OCI-M1 (cell line): ENCODE results near the gene ZAR1.
"Not testable (repeated sequence)": the region's sequence is repeated elsewhere in the genome, so short reads cannot be mapped to it uniquely, and the experiment has no call there.

Source experiments
- DNase-seq: peaks from one replicate; lab custom pipeline; 2025; lab: John Stamatoyannopoulos, UW

The ZAR1 gene, protein sequence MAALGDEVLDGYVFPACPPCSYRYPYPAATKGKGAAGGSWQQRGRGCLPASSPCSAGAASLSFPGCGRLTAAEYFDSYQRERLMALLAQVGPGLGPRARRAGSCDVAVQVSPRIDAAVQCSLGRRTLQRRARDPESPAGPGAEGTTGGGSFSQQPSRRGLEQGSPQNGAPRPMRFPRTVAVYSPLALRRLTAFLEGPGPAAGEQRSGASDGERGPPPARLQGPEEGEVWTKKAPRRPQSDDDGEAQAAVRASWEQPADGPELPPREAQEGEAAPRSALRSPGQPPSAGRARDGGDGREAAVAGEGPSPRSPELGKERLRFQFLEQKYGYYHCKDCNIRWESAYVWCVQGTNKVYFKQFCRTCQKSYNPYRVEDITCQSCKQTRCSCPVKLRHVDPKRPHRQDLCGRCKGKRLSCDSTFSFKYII

GRCh38 chr4:48490012-48490679 is at the start of gene ZAR1:
TSS of gene ZAR1 (plus strand) at chr4:48490252. CDS start at chr4:48490292, 40 bp downstream.
- DNase-seq: no peak

- DNase-seq: peak; percentile 83
Measured at GRCh38 chr4:48440914-48441313, 49.1 kb upstream of the ZAR1 start.

DNA sequence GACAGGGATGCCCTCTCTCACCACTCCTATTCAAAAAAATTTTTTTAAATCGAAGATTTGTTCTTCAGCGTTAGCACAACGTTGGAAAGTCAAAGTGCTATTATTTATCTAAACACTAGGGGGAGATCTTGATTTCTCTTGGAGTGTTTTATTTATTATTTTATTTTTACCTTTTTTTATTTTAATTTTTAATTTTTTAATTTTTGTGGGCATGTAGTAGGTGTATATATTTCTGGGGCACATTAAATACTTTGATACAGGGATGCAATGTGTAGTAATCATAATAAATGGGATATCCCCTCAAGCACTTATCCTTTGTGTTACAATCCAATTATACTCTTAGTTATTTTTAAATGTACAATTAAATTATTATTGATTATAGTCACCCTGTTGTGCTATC is 44.3 kb upstream of the ZAR1 start:
- peak; percentile 60 for DNase-seq

GRCh38 chr4:48446642-48447041 is 43.4 kb upstream of the ZAR1 start:
- DNase-seq: no peak

DNA sequence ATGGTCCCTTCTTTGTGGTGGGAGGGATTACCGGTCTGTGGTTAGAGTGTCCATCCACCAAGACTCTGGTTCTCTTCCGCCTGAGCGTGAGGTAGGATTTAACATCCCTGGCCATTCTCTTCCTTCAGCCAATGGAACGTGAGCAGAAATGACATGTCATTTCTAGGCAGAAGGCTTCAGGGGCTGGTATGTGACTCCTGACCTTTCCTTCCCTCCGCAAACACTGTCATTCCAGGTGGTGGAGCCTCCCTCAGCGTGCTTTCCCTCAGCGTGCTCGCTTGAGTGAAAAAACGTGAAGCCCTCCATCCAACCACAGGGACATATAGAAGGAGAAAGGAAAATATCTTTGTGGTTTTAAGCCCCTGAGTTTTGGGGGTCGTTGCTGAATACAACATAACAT is 40.9 kb upstream of the ZAR1 start:
- no peak for DNase-seq

- no peak for DNase-seq
Measured at GRCh38 chr4:48450740-48451139, 39.3 kb upstream of the ZAR1 start.

GRCh38 chr4:48451656-48452055 is 38.4 kb upstream of the ZAR1 start:
- not testable (repeated sequence) for DNase-seq

DNA sequence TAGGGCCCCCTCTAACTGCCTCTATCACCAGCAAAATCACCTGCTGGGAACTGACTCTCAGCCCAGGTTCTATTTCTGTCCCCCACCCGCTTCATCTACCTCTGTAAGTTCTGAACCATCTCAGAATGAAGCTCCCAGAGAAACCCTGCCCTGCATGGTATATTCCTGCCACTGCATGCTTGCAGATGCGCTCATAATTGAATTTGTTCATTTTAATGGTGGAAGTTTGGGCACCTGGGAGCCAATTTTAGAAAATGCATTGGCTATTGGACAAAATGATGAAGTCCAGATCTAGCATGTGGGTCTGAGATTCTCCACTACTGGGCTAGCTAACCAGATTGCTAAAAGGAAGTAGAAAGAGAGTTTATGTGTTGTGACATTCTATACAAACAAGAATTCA is 35.5 kb upstream of the ZAR1 start:
- no peak for DNase-seq

- no peak for DNase-seq
Measured at GRCh38 chr4:48461000-48461399, 29.1 kb upstream of the ZAR1 start.

GRCh38 chr4:48462363-48462762 is 27.7 kb upstream of the ZAR1 start:
- no peak for DNase-seq

- no peak for DNase-seq
Measured at GRCh38 chr4:48467442-48467841, 22.6 kb upstream of the ZAR1 start.

DNA sequence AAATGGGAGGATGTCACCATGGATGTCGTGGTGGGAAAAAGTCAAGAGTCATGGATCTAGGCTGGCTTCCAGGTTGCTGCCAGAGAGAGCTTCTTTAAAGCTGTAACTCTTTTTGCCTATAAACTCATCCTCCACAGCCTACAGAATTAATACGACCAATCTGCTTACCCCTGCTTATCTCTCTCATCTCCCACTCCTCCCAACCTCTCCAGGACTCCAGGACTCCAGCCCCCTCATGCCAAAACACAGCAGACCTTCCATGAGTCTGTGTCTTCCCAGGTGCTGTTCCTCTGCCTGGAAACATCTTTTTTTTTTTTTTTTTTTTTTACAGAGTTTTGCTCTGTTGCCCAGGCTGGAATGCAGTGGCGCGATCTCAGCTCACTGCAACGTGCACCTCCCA is 22.2 kb upstream of the ZAR1 start:
- no peak for DNase-seq

DNA sequence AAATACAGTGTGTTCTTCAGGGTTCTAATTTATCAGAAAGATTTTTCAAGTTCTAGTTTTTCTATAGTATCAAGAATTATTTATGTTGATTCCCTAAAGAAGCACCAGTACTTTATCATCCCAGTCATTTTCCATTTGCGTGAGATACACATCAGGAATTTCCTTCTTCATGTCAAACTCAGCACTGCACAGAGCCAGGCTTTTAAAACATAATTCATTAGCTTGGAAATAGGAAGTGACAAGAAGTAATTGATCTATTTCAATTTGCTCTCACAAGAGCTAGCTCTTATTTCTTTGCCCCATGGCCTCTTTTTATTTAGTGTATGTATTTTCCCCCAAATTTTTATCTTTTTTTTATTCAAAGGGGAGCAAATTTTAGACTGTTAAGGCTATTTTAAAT is 19.9 kb upstream of the ZAR1 start:
- no peak for DNase-seq

DNA sequence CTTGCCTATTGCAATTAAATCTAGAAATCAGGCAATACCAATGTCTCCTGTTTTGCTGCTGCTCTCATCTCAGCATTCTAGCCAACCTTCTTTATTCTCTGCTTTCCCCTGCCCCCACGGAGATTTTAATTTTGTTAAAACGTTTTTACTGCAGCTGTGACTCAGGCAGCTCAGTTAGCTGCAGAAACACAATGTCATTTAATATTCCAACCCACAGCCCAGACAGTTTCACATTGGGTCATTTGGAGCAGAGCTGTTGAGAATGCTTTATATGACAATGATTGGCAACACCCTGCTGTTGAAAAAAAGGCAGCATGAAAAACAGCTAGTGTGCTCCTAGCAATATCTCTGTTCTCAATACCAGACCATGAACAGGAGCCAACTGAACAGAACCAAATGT is 19.5 kb upstream of the ZAR1 start:
- DNase-seq: peak; percentile 31

GRCh38 chr4:48472794-48473193 is 17.3 kb upstream of the ZAR1 start:
- DNase-seq: no peak

- DNase-seq: no peak
Measured at GRCh38 chr4:48475770-48476169, 14.3 kb upstream of the ZAR1 start.

GRCh38 chr4:48478273-48478672 is 11.8 kb upstream of the ZAR1 start:
- DNase-seq: no peak

GRCh38 chr4:48481581-48481980 is 8.5 kb upstream of the ZAR1 start:
- peak; percentile 84 for DNase-seq

DNA sequence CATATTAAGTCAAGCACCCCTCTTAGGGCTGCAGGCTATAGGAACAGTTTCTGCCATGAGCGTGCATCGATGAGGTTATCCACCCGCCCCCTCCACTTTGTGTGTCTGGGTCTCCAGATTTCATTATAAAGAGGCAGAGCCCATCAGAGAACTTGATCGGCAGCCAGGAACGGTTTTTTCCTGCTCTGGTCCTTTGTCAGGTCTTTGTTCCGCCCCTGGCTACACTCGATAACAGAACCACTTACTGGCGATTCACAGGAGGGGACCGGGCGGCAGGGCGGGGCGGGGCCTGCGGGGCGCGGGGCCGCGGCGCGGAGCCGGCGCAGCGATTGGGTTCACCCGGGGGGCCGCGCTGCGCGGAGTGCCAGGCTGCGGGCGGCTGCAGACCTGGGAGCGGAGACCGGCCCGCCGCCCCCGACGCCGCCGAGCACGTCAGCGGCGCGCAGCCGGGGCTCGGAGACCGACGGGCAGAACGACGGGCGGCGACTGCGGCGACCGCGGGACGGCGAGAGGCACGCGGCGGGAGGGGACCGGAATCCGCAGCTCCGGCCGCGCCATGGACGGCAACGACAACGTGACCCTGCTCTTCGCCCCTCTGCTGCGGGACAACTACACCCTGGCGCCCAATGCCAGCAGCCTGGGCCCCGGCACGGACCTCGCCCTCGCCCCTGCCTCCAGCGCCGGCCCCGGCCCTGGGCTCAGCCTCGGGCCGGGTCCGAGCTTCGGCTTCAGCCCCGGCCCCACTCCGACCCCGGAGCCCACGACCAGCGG is 6.9 kb upstream of the ZAR1 start, which contains the start of gene SLC10A4:
TSS of gene SLC10A4 (plus strand) at position 338 of the 771 bp plus-strand sequence. CDS start at position 557, 219 bp downstream.
- peak; percentile 70 for DNase-seq

DNA sequence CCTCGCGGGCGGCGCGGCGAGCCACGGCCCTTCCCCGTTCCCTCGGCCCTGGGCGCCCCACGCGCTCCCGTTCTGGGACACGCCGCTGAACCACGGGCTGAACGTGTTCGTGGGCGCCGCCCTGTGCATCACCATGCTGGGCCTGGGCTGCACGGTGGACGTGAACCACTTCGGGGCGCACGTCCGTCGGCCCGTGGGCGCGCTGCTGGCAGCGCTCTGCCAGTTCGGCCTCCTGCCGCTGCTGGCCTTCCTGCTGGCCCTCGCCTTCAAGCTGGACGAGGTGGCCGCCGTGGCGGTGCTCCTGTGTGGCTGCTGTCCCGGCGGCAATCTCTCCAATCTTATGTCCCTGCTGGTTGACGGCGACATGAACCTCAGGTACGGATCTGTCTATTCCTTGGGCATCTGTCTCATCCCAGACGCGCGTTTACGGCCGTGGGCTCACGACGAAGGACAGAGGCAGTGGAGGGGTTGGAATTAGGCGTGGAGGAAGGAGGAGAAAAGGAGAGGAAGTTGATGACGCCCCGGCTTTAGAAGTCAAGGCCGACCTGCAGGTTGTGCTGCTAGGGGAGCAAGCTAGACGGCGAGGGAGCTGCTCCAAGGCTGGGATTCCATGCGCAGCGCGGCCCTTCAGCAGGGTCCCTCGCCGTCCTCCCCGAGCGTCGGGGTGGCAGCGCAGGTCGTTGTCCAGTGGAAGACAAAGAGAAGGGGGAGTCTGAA is 6.1 kb upstream of the ZAR1 start:
- peak; percentile 27 for DNase-seq

- no peak for DNase-seq
Measured at GRCh38 chr4:48484494-48485168, 5.4 kb upstream of the ZAR1 start.

DNA sequence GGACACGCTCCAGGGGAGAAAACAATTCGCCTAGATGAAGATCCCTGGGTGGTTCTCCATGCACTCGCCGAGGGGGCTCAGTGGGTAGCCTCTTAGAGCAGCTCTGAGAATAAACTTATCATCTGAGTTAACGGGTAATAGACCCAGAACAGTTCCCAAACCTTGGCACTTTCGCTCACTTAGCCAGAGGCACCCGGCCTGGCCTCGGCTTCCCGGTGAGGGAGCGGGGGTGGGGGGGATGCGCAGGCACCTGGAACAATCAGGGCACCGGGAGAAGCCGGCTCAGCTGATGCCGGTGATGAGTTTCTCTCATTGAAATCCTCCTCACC is 405 bp upstream of the ZAR1 start:
- no peak for DNase-seq
